HAP-1 (cell line): ENCODE results near the gene EYS.

Experiments used
- DNase-seq, 2 experiments: peaks; one replicate each; pipeline ENCODE4 v3.0.0-alpha.2; 2016 to 2020; ENCODE audit warnings: low spot score in 2 of 2
- H3K27me3 ChIP-seq: fragments of 250-450 bp; sonication (Bioruptor Pico); 2 replicates; pipeline ENCODE4 v1.5.1; 2020; ENCODE audit warnings: low read depth, mild to moderate bottlenecking, moderate library complexity
- H3K36me3 ChIP-seq: fragments of 250-450 bp; sonication (Bioruptor Pico); replicated peaks from 2 replicates; pipeline ENCODE4 v1.5.1; 2020; ENCODE audit warnings: mild to moderate bottlenecking
- H3K4me1 ChIP-seq: fragments of 250-450 bp; sonication (Bioruptor Pico); 2 replicates; pipeline ENCODE4 v1.5.1; 2020; ENCODE audit warnings: mild to moderate bottlenecking
- H3K4me3 ChIP-seq: fragments of 250-450 bp; sonication (Bioruptor Pico); 2 replicates; pipeline ENCODE4 v1.5.1; 2020; ENCODE audit warnings: mild to moderate bottlenecking, moderate library complexity
- H3K9me3 ChIP-seq: fragments of 250-450 bp; sonication (Bioruptor Pico); 2 replicates; pipeline ENCODE4 v1.5.1; 2020; ENCODE audit warnings: mild to moderate bottlenecking, moderate library complexity
- in situ Hi-C: fragments of 300-500 bp; cut with MboI; formaldehyde crosslinking; loops from 3 replicates; pipeline ENCODE4 v1.14.3; 2020; ENCODE audit warnings: low sequenced_read_pairs, inconsistent platforms, mixed read lengths

Gene EYS

GRCh38 chr6:64439274-64439673 is 1267.8 kb downstream of the EYS start:
- no peak for DNase-seq
- H3K36me3 ChIP-seq = no peaks in the 10 kb centered on the region
- H3K4me3 ChIP-seq = no peak overlapping the region
- H3K4me1 ChIP-seq = no peaks in the 10 kb centered on the region
- in situ Hi-C loops = no loop called here
- no peaks in the 10 kb centered on the region for H3K9me3 ChIP-seq
- no peaks in the 10 kb centered on the region for H3K27me3 ChIP-seq

GRCh38 chr6:64437996-64438395 is 1269.0 kb downstream of the EYS start:
- H3K9me3 ChIP-seq = no peaks in the 10 kb centered on the region
- in situ Hi-C loops = no loop called here
- no peaks in the 10 kb centered on the region for H3K27me3 ChIP-seq

GRCh38 chr6:64429926-64430325 is 1277.1 kb downstream of the EYS start:
- in situ Hi-C loops = no loop called here
- no peaks in the 10 kb centered on the region for H3K4me1 ChIP-seq
- H3K4me3 ChIP-seq = no peak overlapping the region
- DNase-seq = no peak
- no peaks in the 10 kb centered on the region for H3K9me3 ChIP-seq
- no peaks in the 10 kb centered on the region for H3K27me3 ChIP-seq
- H3K36me3 ChIP-seq = no peaks in the 10 kb centered on the region

More at GRCh38 chr6:64437996-64438395, 1269.0 kb downstream of the EYS start:
- no peak overlapping the region for H3K4me3 ChIP-seq
- H3K36me3 ChIP-seq = no peaks in the 10 kb centered on the region
- DNase-seq = no peak
- H3K4me1 ChIP-seq = no peaks in the 10 kb centered on the region

GRCh38 chr6:64428186-64428585 is 1278.8 kb downstream of the EYS start:
- DNase-seq = no peak
- Histone ChIP-seq H3K4me1 (no peaks in the 10 kb centered on the region), H3K27me3 (no peaks in the 10 kb centered on the region), H3K4me3 (no peak overlapping the region), H3K36me3 (no peaks in the 10 kb centered on the region), H3K9me3 (no peaks in the 10 kb centered on the region)
- in situ Hi-C loops = no loop called here

- no peaks in the 10 kb centered on the region for H3K4me1 ChIP-seq
- no peaks in the 10 kb centered on the region for H3K9me3 ChIP-seq
- in situ Hi-C loops = no loop called here
- H3K4me3 ChIP-seq = no peak overlapping the region
- DNase-seq = no peak
- H3K27me3 ChIP-seq = no peaks in the 10 kb centered on the region
- no peaks in the 10 kb centered on the region for H3K36me3 ChIP-seq
Measured at GRCh38 chr6:64415926-64416325, 1291.1 kb downstream of the EYS start.

- no peaks in the 10 kb centered on the region for H3K27me3 ChIP-seq
- H3K9me3 ChIP-seq = no peaks in the 10 kb centered on the region
- H3K4me1 ChIP-seq = no peaks in the 10 kb centered on the region
- no peak overlapping the region for H3K4me3 ChIP-seq
- no peak for DNase-seq
- in situ Hi-C loops = no loop called here
- no peaks in the 10 kb centered on the region for H3K36me3 ChIP-seq
Measured at GRCh38 chr6:64411226-64411625, 1295.8 kb downstream of the EYS start.

GRCh38 chr6:64409948-64410347 is 1297.1 kb downstream of the EYS start:
- no peak overlapping the region for H3K4me3 ChIP-seq
- no peaks in the 10 kb centered on the region for H3K36me3 ChIP-seq
- H3K9me3 ChIP-seq = no peaks in the 10 kb centered on the region
- in situ Hi-C loops = no loop called here
- H3K27me3 ChIP-seq = no peaks in the 10 kb centered on the region
- no peak for DNase-seq
- H3K4me1 ChIP-seq = no peaks in the 10 kb centered on the region

GRCh38 chr6:64404396-64404795 is 1302.6 kb downstream of the EYS start:
- Histone ChIP-seq H3K4me3 (no peak overlapping the region), H3K36me3 (no peaks in the 10 kb centered on the region), H3K27me3 (no peaks in the 10 kb centered on the region), H3K9me3 (no peaks in the 10 kb centered on the region), H3K4me1 (no peaks in the 10 kb centered on the region; the same call in 1 of the 2 replicates)
- in situ Hi-C loops = no loop called here
- no peak for DNase-seq

GRCh38 chr6:64383277-64383676 is 1323.7 kb downstream of the EYS start:
- in situ Hi-C loops = no loop called here
- no peaks in the 10 kb centered on the region for H3K4me1 ChIP-seq
- no peaks in the 10 kb centered on the region for H3K27me3 ChIP-seq
- DNase-seq = no peak
- no peaks in the 10 kb centered on the region for H3K9me3 ChIP-seq
- H3K36me3 ChIP-seq = no peaks in the 10 kb centered on the region
- H3K4me3 ChIP-seq = no peak overlapping the region

- no peak for DNase-seq
- Histone ChIP-seq H3K4me3 (no peak overlapping the region), H3K27me3 (no peaks in the 10 kb centered on the region), H3K9me3 (no peaks in the 10 kb centered on the region), H3K36me3 (no peaks in the 10 kb centered on the region), H3K4me1 (no peaks in the 10 kb centered on the region)
- in situ Hi-C loops = no loop called here
Measured at GRCh38 chr6:64376394-64376793, 1330.6 kb downstream of the EYS start.

GRCh38 chr6:64357430-64357829 is 1349.6 kb downstream of the EYS start:
- Histone ChIP-seq H3K4me1 (no peaks in the 10 kb centered on the region), H3K36me3 (no peaks in the 10 kb centered on the region), H3K4me3 (no peak overlapping the region), H3K9me3 (no peaks in the 10 kb centered on the region), H3K27me3 (no peaks in the 10 kb centered on the region)
- no peak for DNase-seq
- in situ Hi-C loops = no loop called here

- no peaks in the 10 kb centered on the region for H3K9me3 ChIP-seq
- no peak overlapping the region for H3K4me3 ChIP-seq
- DNase-seq = no peak
- in situ Hi-C loops = no loop called here
- no peaks in the 10 kb centered on the region for H3K4me1 ChIP-seq
- no peaks in the 10 kb centered on the region for H3K36me3 ChIP-seq
- H3K27me3 ChIP-seq = no peaks in the 10 kb centered on the region
Measured at GRCh38 chr6:64347411-64347810, 1359.6 kb downstream of the EYS start.

- no peak overlapping the region for H3K4me3 ChIP-seq
- no peaks in the 10 kb centered on the region for H3K4me1 ChIP-seq
- in situ Hi-C loops = no loop called here
- no peaks in the 10 kb centered on the region for H3K36me3 ChIP-seq
- no peaks in the 10 kb centered on the region for H3K27me3 ChIP-seq
- no peaks in the 10 kb centered on the region for H3K9me3 ChIP-seq
- DNase-seq = no peak
Measured at GRCh38 chr6:64335195-64335594, 1371.8 kb downstream of the EYS start.

GRCh38 chr6:64334636-64335035 is 1372.4 kb downstream of the EYS start:
- no peak overlapping the region for H3K4me3 ChIP-seq
- no peaks in the 10 kb centered on the region for H3K36me3 ChIP-seq
- H3K4me1 ChIP-seq = no peaks in the 10 kb centered on the region
- no peak for DNase-seq
- no peaks in the 10 kb centered on the region for H3K9me3 ChIP-seq
- no peaks in the 10 kb centered on the region for H3K27me3 ChIP-seq
- in situ Hi-C loops = no loop called here

GRCh38 chr6:64330694-64331307 is 1376.2 kb downstream of the EYS start:
- in situ Hi-C loops = no loop called here
- no peak overlapping the region for H3K4me3 ChIP-seq
- DNase-seq = peak; percentile 18 to 87
- no peaks in the 10 kb centered on the region for H3K4me1 ChIP-seq
- H3K36me3 ChIP-seq = no peaks in the 10 kb centered on the region
- H3K27me3 ChIP-seq = no peaks in the 10 kb centered on the region
- H3K9me3 ChIP-seq = no peaks in the 10 kb centered on the region
